Left ventricle myocardium inferior (tissue), 1 donor: ENCODE data around the gene CSMD2. TPM values are rescaled to one million over a fixed set of nuclear protein-coding genes. Genes with fewer than 3 reads are reported as not detected.
A peak's percentile ranks its signal among the peaks of the same experiment; 100 is the strongest.

Source experiments
- DNase-seq: peaks from one replicate; pipeline ENCODE4 v3.0.0-alpha.2; 2020
- H3K27ac ChIP-seq: fragments of 200-600 bp; replicated peaks from 2 replicates; pipeline ENCODE4 v1.8.0; 2021
- H3K27me3 ChIP-seq: fragments of 200-600 bp; 2 replicates; pipeline ENCODE4 v1.8.0; 2021; ENCODE audit warnings: low read depth
- H3K36me3 ChIP-seq: fragments of 200-600 bp; 2 replicates; pipeline ENCODE4 v1.8.0; 2021
- H3K4me1 ChIP-seq: fragments of 200-600 bp; 2 replicates; pipeline ENCODE4 v1.8.0; 2021
- H3K4me3 ChIP-seq: fragments of 200-600 bp; 2 replicates; pipeline ENCODE4 v1.8.0; 2021; ENCODE audit warnings: mild to moderate bottlenecking, moderate library complexity
- H3K9me3 ChIP-seq: fragments of 200-600 bp; replicated peaks from 2 replicates; pipeline ENCODE4 v1.8.0; 2021
- CTCF ChIP-seq: fragments of 200-600 bp; IDR thresholded peaks from 2 replicates; pipeline ENCODE4 v1.8.0; 2021; ENCODE audit warnings: antibody characterized with exemption, mild to moderate bottlenecking, borderline replicate concordance
- intact Hi-C: fragments of 100-400 bp; cut with micrococcal nuclease; formaldehyde crosslinking; loops from one replicate; pipeline ENCODE4 v1.11.0; 2022
- total RNA-seq: library from RNA; stranded (reverse); fragmentation: NEBNext Ultra II Directional; extraction: Animal tissue kit (Norgen Biotek cat#: 25700); gene quantifications from one replicate; pipeline ENCODE4 v1.2.1, GENCODE V29; 2021
- donor health status: DM: no; HTN: yes; CAD: no; lungs with severe emphysema.

Gene CSMD2
- total RNA-seq, 1 donor from 2014 or later, result 0.14 TPM

DNA sequence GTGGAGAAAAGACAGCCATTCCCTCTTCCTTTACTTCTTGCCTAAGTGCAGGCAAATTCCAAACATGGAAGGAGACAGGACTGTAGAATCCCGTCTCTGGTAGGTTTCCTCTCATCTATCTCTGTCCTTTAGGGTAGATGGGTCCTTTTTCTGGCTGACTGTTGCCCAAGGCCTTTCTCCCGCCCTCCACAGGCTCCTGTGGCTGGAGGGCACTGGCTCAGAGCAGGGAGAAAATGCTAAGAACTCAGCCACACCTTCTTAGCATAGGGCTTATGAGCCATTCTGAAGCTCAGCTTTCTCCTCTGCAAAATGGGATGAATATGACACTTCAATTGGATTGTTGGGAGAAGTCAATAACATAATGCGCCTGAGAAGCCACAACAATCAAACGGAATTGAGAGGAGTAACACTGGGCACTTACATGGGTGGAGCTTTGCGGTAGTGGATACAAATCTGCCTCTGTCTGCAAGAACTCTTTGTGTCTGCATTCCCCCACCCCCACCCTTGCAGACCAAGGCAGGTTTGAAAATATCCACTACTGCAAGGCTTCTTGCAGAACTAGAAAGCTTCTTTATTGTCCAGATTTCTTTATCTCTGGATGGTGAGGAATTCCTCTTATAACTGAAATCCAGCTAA, 94.7 kb downstream of the CSMD2 start:
- no peak overlapping the region for H3K4me3 ChIP-seq
- H3K4me1 ChIP-seq, result no peaks in the 10 kb centered on the region
- no peak for DNase-seq
- no peak for TF ChIP-seq CTCF
- H3K27me3 ChIP-seq, result peaks cover 41% of the 10 kb centered on the region
- no peak overlapping the region for H3K27ac ChIP-seq
- H3K9me3 ChIP-seq, result no peaks in the 10 kb centered on the region
- intact Hi-C loops, result no loop called here
- H3K36me3 ChIP-seq, result no peaks in the 10 kb centered on the region

GRCh38 chr1:34066981-34067603, 97.9 kb downstream of the CSMD2 start:
- intact Hi-C loops, result no loop called here
- H3K36me3 ChIP-seq, result no peaks in the 10 kb centered on the region

GRCh38 chr1:34066166-34066565, 98.9 kb downstream of the CSMD2 start:
- intact Hi-C loops, result no loop called here
- no peak overlapping the region for H3K27ac ChIP-seq
- TF ChIP-seq CTCF, result no peak
- no peak for DNase-seq
- no peaks in the 10 kb centered on the region for H3K36me3 ChIP-seq
- no peaks in the 10 kb centered on the region for H3K9me3 ChIP-seq
- no peak overlapping the region for H3K4me3 ChIP-seq
- peaks cover 27% of the 10 kb centered on the region for H3K27me3 ChIP-seq
- peaks cover 15% of the 10 kb centered on the region for H3K4me1 ChIP-seq

More at GRCh38 chr1:34066981-34067603, 97.9 kb downstream of the CSMD2 start:
- Histone ChIP-seq H3K4me3 (no peak overlapping the region), H3K27ac (no peak overlapping the region), H3K27me3 (peaks cover 33% of the 10 kb centered on the region), H3K9me3 (no peaks in the 10 kb centered on the region), H3K4me1 (peaks cover 6% of the 10 kb centered on the region)
- no peak for TF ChIP-seq CTCF
- no peak for DNase-seq

- TF ChIP-seq CTCF, result no peak
- Histone ChIP-seq H3K27ac (no peak overlapping the region), H3K9me3 (no peaks in the 10 kb centered on the region), H3K4me1 (peaks cover 22% of the 10 kb centered on the region), H3K36me3 (no peaks in the 10 kb centered on the region), H3K4me3 (no peak overlapping the region), H3K27me3 (peaks cover 21% of the 10 kb centered on the region)
- no peak for DNase-seq
- intact Hi-C loops, result no loop called here
Measured at GRCh38 chr1:34065498-34065897, 99.5 kb downstream of the CSMD2 start.

DNA sequence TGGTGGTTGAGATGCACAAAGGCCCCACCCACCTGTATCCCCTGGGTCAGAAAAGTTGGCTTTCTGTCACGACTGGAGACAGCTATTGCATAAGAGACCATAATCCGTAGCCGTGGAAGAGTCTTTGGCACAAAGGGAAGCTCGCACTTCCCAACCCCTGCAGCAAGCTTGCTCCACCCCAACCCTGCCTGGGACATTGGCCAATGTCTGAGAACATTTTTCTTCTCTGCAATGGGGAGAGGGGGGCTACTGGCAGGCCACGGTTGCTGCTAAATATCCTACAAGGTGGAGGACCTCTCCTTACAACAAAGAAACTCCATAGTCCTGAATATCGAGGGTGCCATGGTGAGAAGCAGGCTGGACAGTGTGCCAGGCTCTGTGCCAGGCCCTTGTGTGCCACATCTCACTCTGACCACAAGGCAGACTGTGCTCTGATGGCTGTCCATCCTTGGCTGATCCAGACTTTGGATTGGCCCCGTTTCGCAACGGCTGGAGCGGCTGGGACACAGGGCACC, 104.1 kb downstream of the CSMD2 start:
- H3K27ac ChIP-seq, result no peak overlapping the region
- H3K4me1 ChIP-seq, result peaks cover 54% of the 10 kb centered on the region
- no peaks in the 10 kb centered on the region for H3K9me3 ChIP-seq
- TF ChIP-seq CTCF, result no peak
- no peak overlapping the region for H3K4me3 ChIP-seq
- DNase-seq, result peak; percentile 25
- intact Hi-C loops, result no loop called here
- no peaks in the 10 kb centered on the region for H3K36me3 ChIP-seq
- peaks cover 9% of the 10 kb centered on the region for H3K27me3 ChIP-seq
